Activated CD8-positive, alpha-beta T cell treated with anti-CD3 and anti-CD28 coated beads for 36 hours (primary cell): ENCODE measurements around the gene GALNTL6. TPM values are rescaled to one million over a fixed set of nuclear protein-coding genes. Genes with fewer than 3 reads are reported as not detected.

ENCODE experiments used
- ATAC-seq: fragments of 200-7000 bp; cut with Tn5 transposase; one replicate; pipeline ENCODE4 v1.10.0; 2021; ENCODE audit warnings: mild to moderate bottlenecking, moderate library complexity
- CTCF ChIA-PET: fragments of 350-600 bp; sonication (Branson Sonifier 250); formaldehyde crosslinking; loops from one replicate; lab custom pipeline; 2021; ENCODE audit warnings: antibody characterized with exemption; lab: Charles Lee
- POLR2A ChIA-PET: fragments of 350-600 bp; sonication (Branson Sonifier 250); formaldehyde crosslinking; loops from one replicate; lab custom pipeline; 2021; ENCODE audit warnings: antibody characterized with exemption; lab: Charles Lee
- DNase-seq: peaks from one replicate; pipeline ENCODE4 v3.0.0-alpha.2; 2020
- H3K27ac Mint-ChIP-seq: one replicate; pipeline ENCODE4 v1.8.0; 2021; ENCODE audit warnings: mild to moderate bottlenecking, mixed read lengths
- H3K27me3 Mint-ChIP-seq: one replicate; pipeline ENCODE4 v1.8.0; 2021; ENCODE audit warnings: mixed read lengths
- H3K36me3 Mint-ChIP-seq: one replicate; pipeline ENCODE4 v1.8.0; 2021; ENCODE audit warnings: low read depth, mixed read lengths
- H3K4me1 Mint-ChIP-seq: one replicate; pipeline ENCODE4 v1.8.0; 2021; ENCODE audit warnings: low read depth, mixed read lengths
- H3K4me3 Mint-ChIP-seq: one replicate; pipeline ENCODE4 v1.8.0; 2021; ENCODE audit warnings: mild to moderate bottlenecking, moderate library complexity, mixed read lengths
- H3K9me3 Mint-ChIP-seq: one replicate; pipeline ENCODE4 v1.8.0; 2021; ENCODE audit warnings: mixed read lengths
- intact Hi-C: fragments of 100-400 bp; cut with micrococcal nuclease; formaldehyde crosslinking; loops from one replicate; pipeline ENCODE4 v1.10.0; 2022
- total RNA-seq, 2 experiments: library from RNA; stranded (reverse); gene quantifications; one replicate each; pipeline ENCODE4 v1.2.3, GENCODE V29; 2021
- TF ChIP-seq, protein P1 (sequence below): fragments of 200-600 bp; IDR thresholded peaks from one replicate; pipeline ENCODE4 v1.8.0; 2022; ENCODE audit warnings: antibody characterized with exemption, mild to moderate bottlenecking

GALNTL6 gene
- total RNA-seq, 2 experiments from 2014 or later = not detected

- Mint-ChIP-seq H3K36me3 (no peaks in the 10 kb centered on the region), H3K4me1 (no peaks in the 10 kb centered on the region), H3K4me3 (no peak overlapping the region), H3K27ac (no peak overlapping the region), H3K27me3 (no peaks in the 10 kb centered on the region), H3K9me3 (peaks cover 1% of the 10 kb centered on the region)
- no peak for ATAC-seq
- intact Hi-C loops = no loop called here
- POLR2A ChIA-PET = no interaction called here
- CTCF ChIA-PET = no interaction called here
- TF ChIP-seq, protein P1, sequence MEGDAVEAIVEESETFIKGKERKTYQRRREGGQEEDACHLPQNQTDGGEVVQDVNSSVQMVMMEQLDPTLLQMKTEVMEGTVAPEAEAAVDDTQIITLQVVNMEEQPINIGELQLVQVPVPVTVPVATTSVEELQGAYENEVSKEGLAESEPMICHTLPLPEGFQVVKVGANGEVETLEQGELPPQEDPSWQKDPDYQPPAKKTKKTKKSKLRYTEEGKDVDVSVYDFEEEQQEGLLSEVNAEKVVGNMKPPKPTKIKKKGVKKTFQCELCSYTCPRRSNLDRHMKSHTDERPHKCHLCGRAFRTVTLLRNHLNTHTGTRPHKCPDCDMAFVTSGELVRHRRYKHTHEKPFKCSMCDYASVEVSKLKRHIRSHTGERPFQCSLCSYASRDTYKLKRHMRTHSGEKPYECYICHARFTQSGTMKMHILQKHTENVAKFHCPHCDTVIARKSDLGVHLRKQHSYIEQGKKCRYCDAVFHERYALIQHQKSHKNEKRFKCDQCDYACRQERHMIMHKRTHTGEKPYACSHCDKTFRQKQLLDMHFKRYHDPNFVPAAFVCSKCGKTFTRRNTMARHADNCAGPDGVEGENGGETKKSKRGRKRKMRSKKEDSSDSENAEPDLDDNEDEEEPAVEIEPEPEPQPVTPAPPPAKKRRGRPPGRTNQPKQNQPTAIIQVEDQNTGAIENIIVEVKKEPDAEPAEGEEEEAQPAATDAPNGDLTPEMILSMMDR = no peak
- DNase-seq = no peak
Observed at GRCh38 chr4:171929477-171929876, 116.3 kb downstream of the GALNTL6 start.

- H3K36me3 Mint-ChIP-seq = no peaks in the 10 kb centered on the region
- POLR2A ChIA-PET = no interaction called here
Observed at GRCh38 chr4:171929907-171930306, 116.7 kb downstream of the GALNTL6 start.

GRCh38 chr4:171932238-171932637, 119.0 kb downstream of the GALNTL6 start:
- H3K27me3 Mint-ChIP-seq = no peaks in the 10 kb centered on the region
- no peak overlapping the region for H3K4me3 Mint-ChIP-seq
- ATAC-seq = no peak
- H3K36me3 Mint-ChIP-seq = no peaks in the 10 kb centered on the region
- no peaks in the 10 kb centered on the region for H3K4me1 Mint-ChIP-seq
- intact Hi-C loops = no loop called here
- POLR2A ChIA-PET = no interaction called here
- CTCF ChIA-PET = no interaction called here
- DNase-seq = no peak
- TF ChIP-seq, protein P1 = no peak
- no peak overlapping the region for H3K27ac Mint-ChIP-seq
- H3K9me3 Mint-ChIP-seq = no peaks in the 10 kb centered on the region

More at GRCh38 chr4:171929907-171930306, 116.7 kb downstream of the GALNTL6 start:
- no peaks in the 10 kb centered on the region for H3K27me3 Mint-ChIP-seq
- no peaks in the 10 kb centered on the region for H3K4me1 Mint-ChIP-seq
- ATAC-seq = no peak
- CTCF ChIA-PET = no interaction called here
- intact Hi-C loops = no loop called here
- H3K4me3 Mint-ChIP-seq = no peak overlapping the region
- DNase-seq = no peak
- H3K27ac Mint-ChIP-seq = no peak overlapping the region
- peaks cover 1% of the 10 kb centered on the region for H3K9me3 Mint-ChIP-seq
- TF ChIP-seq, protein P1 = no peak

DNA sequence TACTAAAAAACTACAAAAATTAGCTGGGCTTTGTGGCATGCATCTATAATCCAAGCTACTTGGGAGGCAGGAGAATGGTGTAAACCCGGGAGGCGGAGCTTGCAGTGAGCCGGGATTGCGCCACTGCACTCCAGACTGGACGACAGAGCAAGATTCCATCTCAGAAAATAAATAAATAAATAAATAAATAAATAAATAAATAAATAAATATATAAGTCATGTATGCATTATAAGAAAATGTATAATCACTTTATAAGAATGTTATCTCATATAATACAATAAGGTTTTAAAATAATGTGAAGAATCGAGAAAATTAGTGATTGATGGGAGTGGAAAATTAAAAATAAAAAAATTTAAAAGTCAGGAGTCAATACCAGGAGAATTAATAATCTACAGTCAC, 127.5 kb downstream of the GALNTL6 start:
- ATAC-seq (no peak), DNase-seq (no peak)
- intact Hi-C loops = no loop called here
- Mint-ChIP-seq H3K27me3 (no peaks in the 10 kb centered on the region), H3K4me1 (no peaks in the 10 kb centered on the region), H3K27ac (no peak overlapping the region), H3K36me3 (no peaks in the 10 kb centered on the region), H3K9me3 (peaks cover 4% of the 10 kb centered on the region), H3K4me3 (no peak overlapping the region)
- TF ChIP-seq, protein P1 = no peak
- ChIA-PET POLR2A (no interaction called here), CTCF (interaction anchor here (0.9 kb wide), 1 partner anchor 16 kb away, joined by 3 read pairs; no protein-coding TSS in a partner anchor)

- CTCF ChIA-PET = no interaction called here
- H3K27me3 Mint-ChIP-seq = no peaks in the 10 kb centered on the region
- intact Hi-C loops = no loop called here
- H3K36me3 Mint-ChIP-seq = no peaks in the 10 kb centered on the region
- POLR2A ChIA-PET = no interaction called here
- ATAC-seq (no peak), DNase-seq (no peak)
- H3K4me3 Mint-ChIP-seq = no peak overlapping the region
- TF ChIP-seq, protein P1 = no peak
- H3K4me1 Mint-ChIP-seq = no peaks in the 10 kb centered on the region
- H3K9me3 Mint-ChIP-seq = no peaks in the 10 kb centered on the region
- H3K27ac Mint-ChIP-seq = no peak overlapping the region
Observed at GRCh38 chr4:171947400-171947799, 134.2 kb downstream of the GALNTL6 start.
